PFSK-1 (cell line): ENCODE results near the gene IL10RA.

Experiments used
- POLR2AphosphoS5 ChIP-seq: IDR thresholded peaks from 2 replicates; pipeline ENCODE4 v1.6.1; 2012; ENCODE audit warnings: low read depth, mild to moderate bottlenecking, control low read depth, low read length, moderate library complexity
- REST ChIP-seq, 2 experiments: IDR thresholded peaks; 2 replicates each; pipeline versions ENCODE4 v1.6.1 to v1.8.0; 2011 to 2012; ENCODE audit warnings: low read depth in 2 of 2, low read length in 2 of 2, control low read depth in 1 of 2, inconsistent platforms in 1 of 2, mild to moderate bottlenecking in 1 of 2, moderate library complexity in 1 of 2; ENCODE audit not compliant: insufficient read depth in 1 of 2
- SIN3A ChIP-seq: IDR thresholded peaks from 2 replicates; pipeline ENCODE4 v1.6.1; 2012; ENCODE audit warnings: mild to moderate bottlenecking, low read length, moderate library complexity, borderline replicate concordance; ENCODE audit not compliant: insufficient read depth
- TAF1 ChIP-seq: IDR thresholded peaks from 2 replicates; pipeline ENCODE4 v1.6.1; 2012; ENCODE audit warnings: low read length, control low read depth, borderline replicate concordance; ENCODE audit not compliant: insufficient read depth

DNA sequence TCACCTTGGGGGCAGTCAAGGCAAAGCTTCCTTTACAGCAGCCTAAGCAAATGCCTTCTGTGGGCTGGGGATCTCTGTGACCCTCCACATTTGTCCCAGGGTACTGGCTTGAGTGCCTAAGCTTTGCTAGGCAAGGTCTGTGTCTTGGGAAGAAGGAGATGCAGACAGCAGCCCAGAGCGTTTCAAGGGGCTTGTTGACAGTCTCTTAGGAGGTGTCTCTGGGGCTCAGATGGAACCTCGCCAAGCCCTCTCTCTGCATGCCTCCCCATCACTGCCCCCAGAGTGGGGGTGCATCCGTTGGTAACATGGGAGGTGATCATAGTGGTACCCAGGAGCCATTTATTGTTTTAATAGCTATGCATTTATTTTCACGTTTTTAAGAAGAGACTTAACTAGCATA is 61.6 kb downstream of the IL10RA start:
- no peak for TF ChIP-seq TAF1
- TF ChIP-seq REST (IDR thresholded peaks at IDR 0.05; ENCODE audit: insufficient read depth in 1 of 2, low read depth in 2 of 2, low read length in 2 of 2): no peak
- TF ChIP-seq POLR2AphosphoS5: no peak
- no peak for TF ChIP-seq SIN3A
